OCI-LY7 (cell line): Measurements from ENCODE around the gene LYRM2.
"Not testable (repeated sequence)": the region's sequence is repeated elsewhere in the genome, so short reads cannot be mapped to it uniquely, and the experiment has no call there.

Experiments used
- CTCF ChIP-seq: fragments of 200-600 bp; sonication (generic); conservative IDR thresholded peaks from 2 replicates; pipeline ENCODE4 v1.5.1; 2014; ENCODE audit warnings: mild to moderate bottlenecking, antibody characterized with exemption, low read length, moderate library complexity, mixed read lengths
- EZH2phosphoT487 ChIP-seq: fragments of 200-600 bp; sonication (generic); IDR thresholded peaks from 2 replicates; pipeline ENCODE4 v1.6.1; 2018; ENCODE audit warnings: low read depth, borderline replicate concordance, mild to moderate bottlenecking, mixed run types, antibody characterized with exemption, low read length, moderate library complexity, mixed read lengths

GRCh38 chr6:89641581-89641980, 3.0 kb upstream of the LYRM2 start:
- TF ChIP-seq CTCF, EZH2phosphoT487: not testable (repeated sequence)
